Gastroesophageal sphincter (tissue), 3 donors: ENCODE measurements around the gene GPR61.

Experiments
- CTCF ChIP-seq, 4 experiments: fragments of 200-600 bp in 2 of 4; fragments of 450-650 bp in 2 of 4; sonication (generic) in 1 of 4; IDR thresholded peaks; one replicate each; pipeline ENCODE4 v1.5.1; 2017 to 2019; ENCODE audit warnings: antibody characterized with exemption in 4 of 4, mild to moderate bottlenecking in 2 of 4, moderate library complexity in 2 of 4
- POLR2AphosphoS5 ChIP-seq: sonication (generic); formaldehyde crosslinking; IDR thresholded peaks from one replicate; pipeline ENCODE4 v1.6.1; 2017; ENCODE audit warnings: antibody characterized with exemption

GRCh38 chr1:109495738-109496137 lies 43.9 kb upstream of the GPR61 start:
- TF ChIP-seq POLR2AphosphoS5 (no peak), CTCF (IDR thresholded peaks at IDR 0.05) (no peak)
